ENCODE data around the gene OTUD1. TPM values are rescaled to one million over a fixed set of nuclear protein-coding genes. Genes with fewer than 3 reads are reported as not detected.

Gene OTUD1
- total RNA-seq, 1 experiment from 2014 or later: 5.7 TPM

GRCh38 chr10:23452033-23452655 is 13.3 kb downstream of the OTUD1 start:
- Histone ChIP-seq H3K9me2 (ENCODE audit: insufficient read depth) (no peaks in the 10 kb centered on the region), H3K79me2 (ENCODE audit: insufficient read depth, low read length) (no peaks in the 10 kb centered on the region), H3K9me3 (ENCODE audit: control insufficient read depth in 1 of 2, insufficient read depth in 1 of 2, low read depth in 1 of 2, low read length in 2 of 2) (no peaks in the 10 kb centered on the region), H3K9ac (ENCODE audit: low read length) (no peak overlapping the region), H3K4me3 (replicated peaks in 1 of 2; ENCODE audit: low read depth in 1 of 2, low read length in 2 of 2) (no peak overlapping the region), H3K4me2 (ENCODE audit: low read length) (no peak overlapping the region), H4K20me1 (ENCODE audit: insufficient read depth) (no peaks in the 10 kb centered on the region), H3K27ac (ENCODE audit: low read depth, low read length) (no peak overlapping the region), H3K36me3 (ENCODE audit: control insufficient read depth in 1 of 2, insufficient read depth in 2 of 2, low read length in 2 of 2) (no peaks in the 10 kb centered on the region), H3K27me3 (ENCODE audit: insufficient read depth, low read length) (no peaks in the 10 kb centered on the region), H2AFZ (ENCODE audit: low read depth, low read length, poor library complexity, severe bottlenecking) (no peak overlapping the region), H3K4me1 (ENCODE audit: control insufficient read depth in 1 of 2, insufficient read depth in 2 of 2, low read length in 2 of 2) (no peaks in the 10 kb centered on the region)
- TF ChIP-seq CBX3 (IDR thresholded peaks at IDR 0.05; ENCODE audit: low read depth) (no peak), ATF3 (IDR thresholded peaks at IDR 0.05) (no peak), SRF (IDR thresholded peaks at IDR 0.05; ENCODE audit: low read depth) (no peak), POLR2AphosphoS5 (IDR thresholded peaks at IDR 0.05; ENCODE audit: low read depth, low read length) (no peak), SIN3A (IDR thresholded peaks at IDR 0.05; ENCODE audit: low read depth) (no peak), EGR1 (IDR thresholded peaks at IDR 0.05; ENCODE audit: low read depth) (no peak), EZH2 (IDR thresholded peaks at IDR 0.05) (no peak), CEBPB (IDR thresholded peaks at IDR 0.05; ENCODE audit: low read depth) (no peak), JUND (IDR thresholded peaks at IDR 0.05) (no peak), REST (IDR thresholded peaks at IDR 0.05; ENCODE audit: low read depth) (no peak), FOSL1 (IDR thresholded peaks at IDR 0.05; ENCODE audit: low read depth) (no peak), YY1 (IDR thresholded peaks at IDR 0.05; ENCODE audit: extremely low read depth, insufficient replicate concordance, low read depth, low read length) (no peak), SP1 (IDR thresholded peaks at IDR 0.05; ENCODE audit: low read depth) (no peak), ZFX (IDR thresholded peaks at IDR 0.05) (no peak), EZH2phosphoT487 (IDR thresholded peaks at IDR 0.05; ENCODE audit: borderline replicate concordance) (no peak), ZNF274 (IDR thresholded peaks at IDR 0.05; ENCODE audit: low read depth, low read length) (no peak), ELF1 (IDR thresholded peaks at IDR 0.05; ENCODE audit: borderline replicate concordance, low read depth) (no peak)
- TF ChIP-seq, protein P1, sequence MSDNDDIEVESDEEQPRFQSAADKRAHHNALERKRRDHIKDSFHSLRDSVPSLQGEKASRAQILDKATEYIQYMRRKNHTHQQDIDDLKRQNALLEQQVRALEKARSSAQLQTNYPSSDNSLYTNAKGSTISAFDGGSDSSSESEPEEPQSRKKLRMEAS (IDR thresholded peaks at IDR 0.05): no peak
- ChIA-PET RAD21 (ENCODE audit: low non-redundant PET in 1 of 2, low total read pairs in 2 of 2, uncharacterized antibody in 2 of 2, unreplicated experiment in 2 of 2) (no interaction called here), CTCF (no interaction called here), POLR2A (no interaction called here)
- no peak for DNase-seq (ENCODE audit: low read depth, low spot score)
- no TSS peak for BruUV-seq (replicated peaks)
- ATAC-seq: no peak
- intact Hi-C loops (cut with micrococcal nuclease): no loop called here
